Left lung (tissue), 10 donors: ENCODE results near the gene IFIT3. TPM values are rescaled to one million over a fixed set of nuclear protein-coding genes. Genes with fewer than 3 reads are reported as not detected.
A peak's percentile ranks its signal among the peaks of the same experiment; 100 is the strongest.

Source experiments
- ATAC-seq: fragments of 200-7000 bp; cut with Tn5 transposase; one replicate; pipeline ENCODE4 v1.9.1; 2020; ENCODE audit warnings: moderate library complexity
- DNase-seq, 4 donors: peaks; one replicate each; pipeline ENCODE4 v3.0.0-alpha.2; 2013 to 2020
- H3K27ac ChIP-seq, 2 donors: fragments of 200-600 bp; sonication (generic) in 1 of 2; one replicate each; pipeline versions ENCODE4 v1.5.0 to v1.8.0; 2020 to 2021
- H3K27me3 ChIP-seq, 2 donors: fragments of 200-600 bp; sonication (generic) in 1 of 2; one replicate each; pipeline versions ENCODE4 v1.5.0 to v1.8.0; 2020 to 2021
- H3K36me3 ChIP-seq, 2 donors: fragments of 200-600 bp; sonication (generic) in 1 of 2; one replicate each; pipeline versions ENCODE4 v1.5.0 to v1.8.0; 2020 to 2021
- H3K4me1 ChIP-seq, 2 donors: fragments of 200-600 bp; one replicate each; pipeline ENCODE4 v1.8.0; 2021
- H3K4me3 ChIP-seq, 2 donors: fragments of 200-600 bp; sonication (generic) in 1 of 2; one replicate each; pipeline versions ENCODE4 v1.5.0 to v1.8.0; 2020 to 2021; ENCODE audit warnings: mild to moderate bottlenecking in 1 of 2
- H3K9me3 ChIP-seq, 2 donors: fragments of 200-600 bp; sonication (generic) in 1 of 2; one replicate each; pipeline versions ENCODE4 v1.5.0 to v1.8.0; 2020 to 2021
- CTCF ChIP-seq, 2 donors: fragments of 200-600 bp; sonication (generic) in 1 of 2; IDR thresholded peaks; one replicate each; pipeline versions ENCODE4 v1.5.0 to v1.8.0; 2021; ENCODE audit warnings: antibody characterized with exemption in 2 of 2
- intact Hi-C, 2 donors: fragments of 100-400 bp; cut with DNase I; formaldehyde crosslinking; loops; one replicate each; pipeline versions ENCODE4 v1.11.2 to v1.14.2; 2022
- polyA plus RNA-seq, 6 donors: library from polyadenylated mRNA; unstranded; fragments of 120-200 nt; gene quantifications; one replicate each; pipeline ENCODE4 v1.2.1, GENCODE V29; 2013; ENCODE audit not compliant: insufficient read length in 6 of 6
- total RNA-seq, 2 donors: library from RNA; stranded (reverse); fragmentation: NEBNext Ultra II Directional; extraction: Animal tissue kit (Norgen Biotek cat#: 25700); gene quantifications; one replicate each; pipeline ENCODE4 v1.2.1, GENCODE V29; 2021
- donor health status: DM: no; HTN: yes; CAD: no.
- donor health status: DM: no; HTN: no; CAD: no.

Gene IFIT3
- total and polyA plus RNA-seq, 8 donors: 12.4 to 48.9 (median 14.4) TPM

GRCh38 chr10:89368129-89368528 is 40.3 kb downstream of the IFIT3 start:
- ATAC-seq: no peak
- no peak overlapping the region for H3K4me3 ChIP-seq
- peaks cover 6 to 23% of the 10 kb centered on the region in 2 donors for H3K4me1 ChIP-seq
- no peak for TF ChIP-seq CTCF (IDR thresholded peaks at IDR 0.05)
- no peaks in the 10 kb centered on the region for H3K9me3 ChIP-seq
- H3K27ac ChIP-seq: no peak overlapping the region
- H3K27me3 ChIP-seq: no peaks in the 10 kb centered on the region
- intact Hi-C loops: no loop called here
- H3K36me3 ChIP-seq: no peaks in the 10 kb centered on the region
- no peak for DNase-seq

- Histone ChIP-seq H3K4me1 (peaks cover 14 to 28% of the 10 kb centered on the region in 2 donors), H3K36me3 (no peaks in the 10 kb centered on the region), H3K4me3 (no peak overlapping the region), H3K27me3 (no peaks in the 10 kb centered on the region), H3K27ac (no peak overlapping the region), H3K9me3 (no peaks in the 10 kb centered on the region)
- intact Hi-C loops: no loop called here
- ATAC-seq: peak; percentile 51
- peak; percentile 19 to 43 for TF ChIP-seq CTCF (IDR thresholded peaks at IDR 0.05)
- peak in 1 of 4 donors; percentile 62 for DNase-seq
Measured at GRCh38 chr10:89369156-89370105, 41.6 kb downstream of the IFIT3 start.

GRCh38 chr10:89371079-89371478 is 43.3 kb downstream of the IFIT3 start:
- Histone ChIP-seq H3K36me3 (no peaks in the 10 kb centered on the region), H3K4me3 (no peak overlapping the region), H3K27me3 (no peaks in the 10 kb centered on the region), H3K27ac (no peak overlapping the region), H3K9me3 (no peaks in the 10 kb centered on the region), H3K4me1 (peaks cover 21 to 37% of the 10 kb centered on the region in 2 donors)
- TF ChIP-seq CTCF (IDR thresholded peaks at IDR 0.05): no peak
- DNase-seq: no peak
- intact Hi-C loops: no loop called here
- ATAC-seq: no peak

GRCh38 chr10:89371987-89372386 is 44.2 kb downstream of the IFIT3 start:
- DNase-seq: no peak
- no peak for TF ChIP-seq CTCF (IDR thresholded peaks at IDR 0.05)
- Histone ChIP-seq H3K36me3 (no peaks in the 10 kb centered on the region), H3K9me3 (no peaks in the 10 kb centered on the region), H3K4me3 (no peak overlapping the region), H3K27me3 (no peaks in the 10 kb centered on the region), H3K27ac (no peak overlapping the region), H3K4me1 (peaks cover 21 to 37% of the 10 kb centered on the region in 2 donors)
- intact Hi-C loops: no loop called here
- ATAC-seq: no peak

GRCh38 chr10:89373916-89374711 is 46.3 kb downstream of the IFIT3 start:
- intact Hi-C loops: no loop called here
- DNase-seq: peak in 3 of 4 donors; percentile 78 to 97 (median 97)
- peak overlapping the region; percentile 79 to 80 for H3K27ac ChIP-seq

More at GRCh38 chr10:89373916-89374711, 46.3 kb downstream of the IFIT3 start:
- H3K9me3 ChIP-seq: no peaks in the 10 kb centered on the region
- ATAC-seq: peak; percentile 94
- no peak for TF ChIP-seq CTCF (IDR thresholded peaks at IDR 0.05)
- no peak overlapping the region for H3K4me3 ChIP-seq
- H3K36me3 ChIP-seq: no peaks in the 10 kb centered on the region
- H3K27me3 ChIP-seq: no peaks in the 10 kb centered on the region
- peaks cover 20 to 28% of the 10 kb centered on the region in 2 donors for H3K4me1 ChIP-seq
